Caki2 (cell line): ENCODE results near the gene MX2. TPM values are rescaled to one million over a fixed set of nuclear protein-coding genes. Genes with fewer than 3 reads are reported as not detected.

Experiments used
- DNase-seq: peaks from one replicate; pipeline ENCODE4 v3.0.0-alpha.2; 2015; ENCODE audit warnings: low read depth
- in situ Hi-C: cut with HindIII; loops from 2 replicates; pipeline ENCODE4 v1.10.0; 2016; ENCODE audit warnings: low sequenced_read_pairs, low pct_unique_long_range_greater_than_20kb, mixed read lengths
- total RNA-seq: library from RNA; depleted of rRNA; stranded (reverse); fragments of >200 nt; shearing (Covaris generic); gene quantifications from 2 replicates; pipeline ENCODE4 v1.2.3, GENCODE V29; 2014; ENCODE audit warnings: low replicate concordance; rRNA removed

Gene MX2
- total RNA-seq, 1 experiment from 2014 or later: 4.9 TPM

GRCh38 chr21:41441546-41441945, 79.7 kb downstream of the MX2 start:
- in situ Hi-C loops: no loop called here
- no peak for DNase-seq

DNA sequence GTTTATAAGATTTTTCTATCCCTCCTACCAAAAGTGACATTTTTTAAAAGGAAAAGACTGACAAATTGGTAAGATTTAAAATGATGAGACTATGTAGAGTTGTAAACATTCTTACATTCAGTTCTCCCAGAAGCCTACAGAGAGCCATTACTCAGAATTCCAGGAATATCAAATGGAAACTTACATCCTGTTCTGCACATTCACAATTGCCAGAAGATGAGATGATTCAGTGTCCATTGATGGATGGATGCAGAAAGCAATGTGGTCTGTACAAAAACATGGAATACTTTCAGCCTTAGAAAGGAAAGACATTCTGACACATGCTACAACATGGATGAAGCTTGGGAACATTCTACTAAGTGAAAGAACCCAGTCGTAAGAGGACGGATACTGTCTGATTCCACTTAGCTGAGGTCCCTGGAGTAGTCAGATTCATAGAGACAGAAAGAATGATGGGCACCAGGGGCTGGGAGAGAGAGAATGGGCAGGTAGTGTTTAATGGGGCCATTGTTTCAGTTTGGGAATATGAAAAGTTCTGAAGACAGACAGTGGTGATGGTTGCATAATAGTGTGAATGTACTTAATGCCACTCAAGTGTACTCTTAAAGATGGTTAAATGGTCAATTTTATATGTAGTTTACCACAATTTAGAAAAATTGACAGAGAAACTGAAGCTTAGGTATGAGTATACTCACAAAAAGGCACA, 80.8 kb downstream of the MX2 start:
- in situ Hi-C loops: no loop called here
- DNase-seq: no peak

- in situ Hi-C loops: no loop called here
- DNase-seq: no peak
Observed at GRCh38 chr21:41443562-41443961, 81.7 kb downstream of the MX2 start.

GRCh38 chr21:41444703-41445464, 83.1 kb downstream of the MX2 start:
- in situ Hi-C loops: no loop called here

GRCh38 chr21:41445465-41445862, 83.6 kb downstream of the MX2 start:
- no peak for DNase-seq
- in situ Hi-C loops: no loop called here

More at GRCh38 chr21:41444703-41445464, 83.1 kb downstream of the MX2 start:
- no peak for DNase-seq

DNA sequence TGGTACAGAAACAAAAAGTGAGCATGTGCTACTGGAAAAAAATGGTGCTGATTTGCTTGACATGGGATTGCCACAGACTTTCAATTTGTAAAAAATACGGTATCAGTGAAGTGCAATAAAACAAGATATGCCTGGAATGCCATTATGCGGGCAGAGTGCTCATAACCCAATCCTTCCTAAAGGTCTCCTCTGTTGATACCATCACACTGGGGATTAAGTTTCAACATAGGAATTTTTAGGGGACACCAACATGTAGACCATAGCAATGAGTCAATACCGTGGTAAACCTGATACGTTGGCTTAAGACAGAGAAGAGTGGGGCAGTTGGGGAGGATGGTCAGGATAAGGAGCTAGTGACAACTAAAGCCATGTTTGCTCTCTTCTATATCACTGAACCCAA, 84.8 kb downstream of the MX2 start:
- in situ Hi-C loops: no loop called here
- DNase-seq: no peak

DNA sequence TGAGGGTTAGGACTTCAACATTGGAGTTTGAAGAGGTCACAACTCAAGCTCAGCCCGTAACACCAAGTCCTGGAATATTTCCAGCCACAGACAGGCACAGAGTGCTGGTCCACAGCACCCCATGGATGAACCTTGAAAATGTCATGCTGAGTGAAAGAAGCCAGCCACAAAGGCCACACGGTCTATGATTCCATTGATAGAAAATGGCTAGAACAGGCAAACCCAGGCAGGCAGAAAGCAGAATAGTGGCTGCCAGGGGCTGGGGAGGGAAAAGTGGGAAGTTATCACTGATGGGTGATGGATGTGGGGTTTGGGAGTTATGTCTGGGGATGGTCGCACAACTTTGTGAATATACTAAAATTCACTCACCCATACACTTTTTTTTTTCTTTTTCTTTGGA, 85.5 kb downstream of the MX2 start:
- in situ Hi-C loops: no loop called here
- DNase-seq: no peak

GRCh38 chr21:41449613-41450012, 87.8 kb downstream of the MX2 start:
- DNase-seq: no peak
- in situ Hi-C loops: no loop called here

GRCh38 chr21:41451753-41452676, 90.2 kb downstream of the MX2 start:
- no peak for DNase-seq
- in situ Hi-C loops: no loop called here

DNA sequence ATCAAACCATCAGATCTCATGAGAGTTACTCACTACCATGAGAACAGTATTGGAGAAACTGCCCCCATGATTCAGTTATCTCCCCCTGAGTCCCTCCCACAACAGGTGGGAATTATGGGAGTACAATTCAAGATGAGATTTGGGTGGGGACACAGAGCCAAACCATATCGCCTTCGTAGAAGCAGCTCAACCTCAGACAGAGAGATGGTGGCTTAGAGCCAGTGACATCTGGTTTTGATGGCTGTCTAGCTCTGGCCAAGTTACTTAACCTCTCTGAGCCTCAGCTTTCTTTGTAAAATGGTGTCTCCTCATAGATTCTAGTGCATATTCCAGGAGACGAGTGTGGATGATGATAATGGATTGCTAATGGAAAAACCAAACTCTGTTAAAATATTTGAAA, 91.4 kb downstream of the MX2 start:
- DNase-seq: no peak
- in situ Hi-C loops: no loop called here

- DNase-seq: no peak
- in situ Hi-C loops: no loop called here
Observed at GRCh38 chr21:41453761-41454160, 91.9 kb downstream of the MX2 start.

GRCh38 chr21:41458121-41458520, 96.3 kb downstream of the MX2 start:
- no peak for DNase-seq
- in situ Hi-C loops: no loop called here

GRCh38 chr21:41458559-41458958, 96.7 kb downstream of the MX2 start:
- DNase-seq: no peak
- in situ Hi-C loops: no loop called here

Other genes with a start within 250 kb of the MX2 start
- gene BACE2, start 193.9 kb upstream of the MX2 start, total RNA-seq: 23.5 and 33.8 TPM in 2 replicates
- not detected in 2 replicates for gene FAM3B, start 45.2 kb upstream of the MX2 start, total RNA-seq
- gene MX1, start 64.2 kb downstream of the MX2 start, total RNA-seq: 4.8 and 9.3 TPM in 2 replicates
- 2.3 TPM in 1 of 2 replicates, not detected in the other for gene TMPRSS2, start 146.1 kb downstream of the MX2 start, total RNA-seq